ENCODE results near the gene PNCK. TPM values are rescaled to one million over a fixed set of nuclear protein-coding genes. Genes with fewer than 3 reads are reported as not detected.

Gene PNCK
- total RNA-seq, 1 donor from 2014 or later: not detected

- Histone ChIP-seq H3K9me3 (ENCODE audit: control insufficient read depth in 3 of 3, low read length in 3 of 3) (no peaks in the 10 kb centered on the region), H3K9ac (ENCODE audit: low read depth in 1 of 3, low read length in 3 of 3) (no peak overlapping the region), H3K27ac (ENCODE audit: low read depth, low read length) (no peak overlapping the region), H3K27me3 (ENCODE audit: control insufficient read depth in 3 of 3, insufficient read depth in 3 of 3, low read length in 3 of 3) (peaks cover 0 to 7% (median 0%) of the 10 kb centered on the region in 3 donors), H3K4me3 (ENCODE audit: low read length in 3 of 3) (no peak overlapping the region), H3K36me3 (ENCODE audit: control insufficient read depth in 3 of 3, insufficient read depth in 3 of 3, low read length in 3 of 3) (no peaks in the 10 kb centered on the region), H3K4me1 (ENCODE audit: control insufficient read depth in 3 of 3, insufficient read depth in 3 of 3, low read length in 3 of 3) (no peaks in the 10 kb centered on the region)
These were observed 41.0 kb downstream of the PNCK start for GRCh38 chrX:153632595-153632946.

- Histone ChIP-seq H3K9me3 (ENCODE audit: control insufficient read depth in 3 of 3, low read length in 3 of 3) (no peaks in the 10 kb centered on the region), H3K4me3 (ENCODE audit: low read length in 3 of 3) (no peak overlapping the region), H3K27ac (ENCODE audit: low read depth, low read length) (no peak overlapping the region), H3K9ac (ENCODE audit: low read depth in 1 of 3, low read length in 3 of 3) (no peak overlapping the region), H3K27me3 (ENCODE audit: control insufficient read depth in 3 of 3, insufficient read depth in 3 of 3, low read length in 3 of 3) (peaks cover 0 to 7% (median 0%) of the 10 kb centered on the region in 3 donors), H3K4me1 (ENCODE audit: control insufficient read depth in 3 of 3, insufficient read depth in 3 of 3, low read length in 3 of 3) (no peaks in the 10 kb centered on the region), H3K36me3 (ENCODE audit: control insufficient read depth in 3 of 3, insufficient read depth in 3 of 3, low read length in 3 of 3) (no peaks in the 10 kb centered on the region)
These were observed 41.6 kb downstream of the PNCK start for GRCh38 chrX:153631907-153632594.

DNA sequence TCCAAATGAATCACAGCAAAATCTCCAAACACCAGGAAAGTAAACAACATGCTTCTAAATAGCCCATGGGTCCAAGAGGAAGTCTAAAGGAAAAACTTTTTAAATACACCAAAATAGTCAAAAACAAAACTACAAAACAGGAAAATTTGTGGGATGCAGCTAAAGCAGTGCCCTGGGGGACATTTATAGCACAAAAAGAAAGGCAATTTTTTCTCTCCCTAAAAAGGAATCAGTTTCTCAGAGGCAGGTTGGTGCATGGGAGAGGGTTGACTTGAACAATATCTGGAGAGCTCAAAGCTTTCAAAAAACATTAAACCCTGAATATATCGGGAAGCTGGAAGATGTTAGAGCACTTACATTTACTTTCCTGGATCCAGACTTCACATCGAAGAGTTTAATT lies 42.3 kb downstream of the PNCK start:
- peaks cover 0 to 7% (median 0%) of the 10 kb centered on the region in 3 donors for H3K27me3 ChIP-seq (ENCODE audit: control insufficient read depth in 3 of 3, insufficient read depth in 3 of 3, low read length in 3 of 3)
- H3K9ac ChIP-seq (ENCODE audit: low read depth in 1 of 3, low read length in 3 of 3): no peak overlapping the region
- no peaks in the 10 kb centered on the region for H3K9me3 ChIP-seq (ENCODE audit: control insufficient read depth in 3 of 3, low read length in 3 of 3)
- no peaks in the 10 kb centered on the region for H3K36me3 ChIP-seq (ENCODE audit: control insufficient read depth in 3 of 3, insufficient read depth in 3 of 3, low read length in 3 of 3)
- H3K27ac ChIP-seq (ENCODE audit: low read depth, low read length): no peak overlapping the region
- no peaks in the 10 kb centered on the region for H3K4me1 ChIP-seq (ENCODE audit: control insufficient read depth in 3 of 3, insufficient read depth in 3 of 3, low read length in 3 of 3)
- no peak overlapping the region for H3K4me3 ChIP-seq (ENCODE audit: low read length in 3 of 3)

DNA sequence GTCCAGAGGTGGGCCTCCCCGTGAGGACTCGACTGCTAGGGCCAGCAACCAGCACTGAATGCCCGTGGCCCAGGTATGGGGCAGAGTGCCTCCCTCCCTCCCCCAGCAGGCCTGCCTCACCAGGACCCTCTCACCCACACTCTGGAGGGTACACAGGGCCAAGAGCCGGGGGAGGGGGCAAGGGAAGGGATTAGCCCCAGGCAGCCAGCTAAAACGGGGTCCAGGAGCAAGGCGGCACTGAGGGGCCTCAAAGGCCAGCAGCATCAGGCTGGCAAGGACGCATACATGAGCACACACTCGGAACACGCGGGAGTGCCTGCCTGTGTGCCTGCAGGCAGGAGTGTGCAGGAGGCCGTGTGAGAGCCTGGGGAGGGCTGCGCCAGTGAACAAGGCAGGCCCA lies 44.9 kb downstream of the PNCK start:
- Histone ChIP-seq H3K4me1 (ENCODE audit: control insufficient read depth in 3 of 3, insufficient read depth in 3 of 3, low read length in 3 of 3) (no peaks in the 10 kb centered on the region), H3K27ac (ENCODE audit: low read depth, low read length) (no peak overlapping the region), H3K9me3 (ENCODE audit: control insufficient read depth in 3 of 3, low read length in 3 of 3) (no peaks in the 10 kb centered on the region), H3K9ac (ENCODE audit: low read depth in 1 of 3, low read length in 3 of 3) (no peak overlapping the region), H3K36me3 (ENCODE audit: control insufficient read depth in 3 of 3, insufficient read depth in 3 of 3, low read length in 3 of 3) (no peaks in the 10 kb centered on the region), H3K27me3 (ENCODE audit: control insufficient read depth in 3 of 3, insufficient read depth in 3 of 3, low read length in 3 of 3) (peaks cover 0 to 12% (median 6%) of the 10 kb centered on the region in 3 donors), H3K4me3 (ENCODE audit: low read length in 3 of 3) (no peak overlapping the region)

DNA sequence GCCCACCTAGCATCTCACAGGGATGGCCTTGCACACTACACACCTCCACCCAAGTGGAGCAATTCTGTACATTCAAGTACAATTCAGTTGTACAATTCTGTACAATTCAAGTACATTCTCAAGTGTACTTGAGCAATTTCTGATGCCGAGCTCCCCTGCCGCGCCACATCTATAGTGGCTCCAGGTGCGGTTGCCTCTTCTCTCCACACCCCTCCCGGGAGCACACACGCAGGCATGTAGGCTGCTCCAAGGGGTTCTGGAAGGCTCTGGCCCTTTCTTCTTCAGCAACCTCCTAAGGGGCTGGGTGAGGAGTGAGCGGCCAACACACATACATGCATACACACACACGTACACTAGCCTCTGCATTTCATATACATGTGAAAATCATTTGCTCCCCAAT lies 45.5 kb downstream of the PNCK start:
- peaks cover 0 to 18% (median 9%) of the 10 kb centered on the region in 3 donors for H3K27me3 ChIP-seq (ENCODE audit: control insufficient read depth in 3 of 3, insufficient read depth in 3 of 3, low read length in 3 of 3)
- no peaks in the 10 kb centered on the region for H3K4me1 ChIP-seq (ENCODE audit: control insufficient read depth in 3 of 3, insufficient read depth in 3 of 3, low read length in 3 of 3)
- no peak overlapping the region for H3K27ac ChIP-seq (ENCODE audit: low read depth, low read length)
- H3K4me3 ChIP-seq (ENCODE audit: low read length in 3 of 3): no peak overlapping the region
- no peaks in the 10 kb centered on the region for H3K36me3 ChIP-seq (ENCODE audit: control insufficient read depth in 3 of 3, insufficient read depth in 3 of 3, low read length in 3 of 3)
- H3K9ac ChIP-seq (ENCODE audit: low read depth in 1 of 3, low read length in 3 of 3): no peak overlapping the region
- H3K9me3 ChIP-seq (ENCODE audit: control insufficient read depth in 3 of 3, low read length in 3 of 3): no peaks in the 10 kb centered on the region

DNA sequence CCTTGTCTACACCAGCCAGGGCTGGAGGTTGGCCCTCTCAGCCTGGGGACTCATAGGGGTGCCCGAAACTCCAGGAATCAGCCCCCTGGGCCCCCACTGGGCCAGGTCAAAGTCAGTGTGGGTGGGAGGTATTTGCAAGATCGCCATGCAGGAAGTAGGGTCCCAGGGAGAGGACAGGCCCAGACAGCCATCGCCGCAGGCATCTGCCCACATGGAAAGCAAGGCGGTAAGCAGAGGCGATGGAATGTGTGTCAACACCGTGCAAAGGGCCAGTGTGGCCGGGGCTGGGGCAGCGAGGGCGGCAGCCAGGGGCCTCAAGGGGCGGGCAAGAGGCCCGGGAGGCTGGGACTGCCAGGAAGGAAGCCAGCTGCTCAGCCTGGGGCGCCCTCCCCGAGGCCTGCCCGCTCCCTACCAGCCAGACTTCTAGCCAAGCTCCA lies 45.9 kb downstream of the PNCK start:
- Histone ChIP-seq H3K36me3 (ENCODE audit: control insufficient read depth in 3 of 3, insufficient read depth in 3 of 3, low read length in 3 of 3) (no peaks in the 10 kb centered on the region), H3K4me3 (ENCODE audit: low read length in 3 of 3) (no peak overlapping the region), H3K9me3 (ENCODE audit: control insufficient read depth in 3 of 3, low read length in 3 of 3) (no peaks in the 10 kb centered on the region), H3K27ac (ENCODE audit: low read depth, low read length) (no peak overlapping the region), H3K27me3 (ENCODE audit: control insufficient read depth in 3 of 3, insufficient read depth in 3 of 3, low read length in 3 of 3) (peaks cover 0 to 21% (median 10%) of the 10 kb centered on the region in 3 donors), H3K4me1 (ENCODE audit: control insufficient read depth in 3 of 3, insufficient read depth in 3 of 3, low read length in 3 of 3) (no peaks in the 10 kb centered on the region), H3K9ac (ENCODE audit: low read depth in 1 of 3, low read length in 3 of 3) (no peak overlapping the region)

DNA sequence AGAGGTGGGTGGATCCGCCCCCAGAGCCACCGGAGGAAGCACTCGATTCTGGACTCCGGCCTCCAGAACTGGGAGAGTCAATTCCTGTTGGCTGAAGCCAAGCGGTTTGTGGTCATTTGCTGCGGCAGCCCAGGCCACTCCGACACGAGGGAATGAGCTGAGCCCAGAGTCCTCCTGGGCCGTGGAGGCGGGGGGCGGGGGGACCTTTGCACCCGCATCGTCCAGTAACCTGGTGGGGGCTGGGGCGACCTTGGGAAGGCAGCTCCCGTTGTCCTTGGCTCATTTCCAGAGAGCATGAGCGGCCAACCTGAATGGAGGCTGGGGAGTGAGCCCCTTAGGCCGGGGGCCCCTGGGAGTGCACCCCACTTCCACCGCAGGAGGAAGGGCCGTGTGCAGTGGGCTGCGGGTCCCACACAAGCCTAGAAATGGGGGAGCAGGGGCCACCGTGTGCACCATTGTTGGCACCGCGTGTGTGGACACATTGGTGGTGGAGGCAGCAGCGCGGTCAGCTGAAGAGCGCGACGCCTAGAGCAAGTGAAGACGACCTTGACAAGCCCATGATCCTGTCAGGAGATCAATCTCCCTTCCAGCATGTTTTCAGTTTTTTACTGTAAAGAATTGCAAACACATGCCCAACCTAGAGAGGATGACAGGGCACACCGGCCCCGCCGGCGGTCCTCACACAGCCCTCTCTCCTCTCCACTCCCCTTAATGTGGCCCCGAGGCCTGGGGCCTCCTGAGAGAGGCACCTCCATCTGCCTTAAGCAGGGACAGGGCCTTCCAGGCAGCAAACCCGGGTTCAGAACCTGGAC lies 46.5 kb downstream of the PNCK start:
- no peaks in the 10 kb centered on the region for H3K4me1 ChIP-seq (ENCODE audit: control insufficient read depth in 3 of 3, insufficient read depth in 3 of 3, low read length in 3 of 3)
- H3K27ac ChIP-seq (ENCODE audit: low read depth, low read length): no peak overlapping the region

GRCh38 chrX:153626025-153626633 lies 47.5 kb downstream of the PNCK start:
- H3K9ac ChIP-seq (ENCODE audit: low read depth in 1 of 3, low read length in 3 of 3): no peak overlapping the region

More for the DNA sequence above, 46.5 kb downstream of the PNCK start:
- no peaks in the 10 kb centered on the region for H3K36me3 ChIP-seq (ENCODE audit: control insufficient read depth in 3 of 3, insufficient read depth in 3 of 3, low read length in 3 of 3)
- no peaks in the 10 kb centered on the region for H3K9me3 ChIP-seq (ENCODE audit: control insufficient read depth in 3 of 3, low read length in 3 of 3)
- H3K9ac ChIP-seq (ENCODE audit: low read depth in 1 of 3, low read length in 3 of 3): no peak overlapping the region
- no peak overlapping the region for H3K4me3 ChIP-seq (ENCODE audit: low read length in 3 of 3)
- peaks cover 0 to 21% (median 10%) of the 10 kb centered on the region in 3 donors for H3K27me3 ChIP-seq (ENCODE audit: control insufficient read depth in 3 of 3, insufficient read depth in 3 of 3, low read length in 3 of 3)

DNA sequence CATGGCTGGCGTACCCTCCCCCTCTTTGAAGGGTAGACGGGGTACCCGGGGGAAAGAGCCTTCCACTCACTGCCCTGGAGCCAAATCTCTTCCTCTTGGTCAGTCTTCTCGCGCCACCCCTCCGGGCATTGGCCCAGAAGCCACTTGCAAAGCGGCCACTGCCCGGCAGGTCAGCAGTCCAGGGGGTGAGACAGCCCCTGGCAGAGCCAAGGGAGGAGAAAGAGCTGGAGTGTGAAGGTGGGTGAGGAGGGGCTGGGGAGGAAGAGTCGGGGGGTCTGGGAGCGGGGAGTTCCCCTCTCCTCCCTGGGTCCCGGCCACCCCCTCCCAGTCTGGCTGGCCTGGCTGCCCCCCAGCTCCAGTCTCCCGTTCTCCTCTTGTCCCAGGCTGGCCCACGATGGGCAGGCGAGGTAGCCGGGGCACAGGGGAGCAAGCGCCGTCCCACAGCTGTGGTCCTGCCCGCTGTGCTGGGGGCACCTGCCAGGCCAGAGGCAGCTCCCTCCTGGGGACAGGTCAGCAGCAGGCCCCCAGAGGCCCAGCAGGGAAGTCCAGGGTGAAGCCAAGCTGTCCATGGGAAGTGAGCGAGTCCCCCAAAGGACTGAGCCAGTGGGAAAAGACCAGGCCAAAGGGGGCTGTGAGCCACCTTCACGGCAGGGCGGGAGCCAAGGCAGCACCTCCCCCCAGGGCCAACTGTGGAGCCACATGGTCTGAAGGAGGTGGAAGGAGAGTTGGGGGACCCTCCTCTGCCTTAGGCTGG lies 48.2 kb downstream of the PNCK start:
- Histone ChIP-seq H3K27me3 (ENCODE audit: control insufficient read depth in 3 of 3, insufficient read depth in 3 of 3, low read length in 3 of 3) (peaks cover 0 to 21% (median 10%) of the 10 kb centered on the region in 3 donors), H3K4me1 (ENCODE audit: control insufficient read depth in 3 of 3, insufficient read depth in 3 of 3, low read length in 3 of 3) (no peaks in the 10 kb centered on the region), H3K36me3 (ENCODE audit: control insufficient read depth in 3 of 3, insufficient read depth in 3 of 3, low read length in 3 of 3) (no peaks in the 10 kb centered on the region), H3K9ac (ENCODE audit: low read depth in 1 of 3, low read length in 3 of 3) (no peak overlapping the region), H3K9me3 (ENCODE audit: control insufficient read depth in 3 of 3, low read length in 3 of 3) (no peaks in the 10 kb centered on the region), H3K4me3 (ENCODE audit: low read length in 3 of 3) (no peak overlapping the region), H3K27ac (ENCODE audit: low read depth, low read length) (no peak overlapping the region)

More at GRCh38 chrX:153626025-153626633, 47.5 kb downstream of the PNCK start:
- Histone ChIP-seq H3K4me1 (ENCODE audit: control insufficient read depth in 3 of 3, insufficient read depth in 3 of 3, low read length in 3 of 3) (no peaks in the 10 kb centered on the region), H3K27me3 (ENCODE audit: control insufficient read depth in 3 of 3, insufficient read depth in 3 of 3, low read length in 3 of 3) (peaks cover 0 to 21% (median 10%) of the 10 kb centered on the region in 3 donors), H3K9me3 (ENCODE audit: control insufficient read depth in 3 of 3, low read length in 3 of 3) (no peaks in the 10 kb centered on the region), H3K4me3 (ENCODE audit: low read length in 3 of 3) (no peak overlapping the region), H3K36me3 (ENCODE audit: control insufficient read depth in 3 of 3, insufficient read depth in 3 of 3, low read length in 3 of 3) (no peaks in the 10 kb centered on the region), H3K27ac (ENCODE audit: low read depth, low read length) (no peak overlapping the region)

All from skeletal muscle tissue (tissue), 4 donors.